Neural cell (in vitro differentiated cells): ENCODE data around the gene DDA1. TPM values are rescaled to one million over a fixed set of nuclear protein-coding genes. Genes with fewer than 3 reads are reported as not detected.

ENCODE experiments used
- H2AFZ ChIP-seq: fragments of 200-600, 300-800 bp; sonication (generic), shearing (Covaris generic); 2 replicates; pipeline ENCODE4 v1.6.0; 2014; ENCODE audit warnings: low read depth, mild to moderate bottlenecking, antibody characterized with exemption, low read length, moderate library complexity
- H3F3A ChIP-seq: fragments of 200-600 bp; shearing (Covaris generic); 2 replicates; pipeline ENCODE4 v1.6.1; 2016; ENCODE audit warnings: mild to moderate bottlenecking, moderate library complexity, mixed read lengths, antibody characterized with exemption, low read length; ENCODE audit not compliant: insufficient read depth, poor library complexity, severe bottlenecking
- H3K27ac ChIP-seq: fragments of 200-600, 300-800 bp; sonication (generic), shearing (Covaris generic); 2 replicates; pipeline ENCODE4 v1.5.1; 2014; ENCODE audit warnings: mild to moderate bottlenecking, low read length, moderate library complexity
- H3K27me3 ChIP-seq: fragments of 300-800, 200-600 bp; sonication (generic), shearing (Covaris generic); 2 replicates; pipeline ENCODE4 v1.6.0; 2014; ENCODE audit warnings: mild to moderate bottlenecking, low read depth, low read length, moderate library complexity; ENCODE audit not compliant: insufficient read depth
- H3K36me3 ChIP-seq: fragments of 300-800, 200-600 bp; sonication (generic), shearing (Covaris generic); 2 replicates; pipeline ENCODE4 v1.5.1; 2014; ENCODE audit warnings: mild to moderate bottlenecking, antibody characterized with exemption, low read length, moderate library complexity; ENCODE audit not compliant: insufficient read depth
- H3K4me2 ChIP-seq: fragments of 300-800, 200-600 bp; sonication (generic), shearing (Covaris generic); 2 replicates; pipeline ENCODE4 v1.6.0; 2014; ENCODE audit warnings: mild to moderate bottlenecking, low read length
- H3K4me3 ChIP-seq: fragments of 300-800, 200-600 bp; sonication (generic), shearing (Covaris generic); 2 replicates; pipeline ENCODE4 v1.5.1; 2014; ENCODE audit warnings: mild to moderate bottlenecking, low read length, moderate library complexity
- H3K79me2 ChIP-seq: fragments of 200-600 bp; shearing (Covaris generic); replicated peaks from 2 replicates; pipeline ENCODE4 v1.6.0; 2014; ENCODE audit warnings: mild to moderate bottlenecking, low read length, moderate library complexity; ENCODE audit not compliant: insufficient read depth
- H3K9ac ChIP-seq: fragments of 300-800, 200-600 bp; sonication (generic), shearing (Covaris generic); 2 replicates; pipeline ENCODE4 v1.6.1; 2016; ENCODE audit warnings: mild to moderate bottlenecking, low read length, mixed read lengths
- H3K9me2 ChIP-seq: fragments of 200-600 bp; shearing (Covaris generic); 2 replicates; pipeline ENCODE4 v1.6.1; 2016; ENCODE audit warnings: mild to moderate bottlenecking, low read length, mixed read lengths; ENCODE audit not compliant: insufficient read depth
- H3K9me3 ChIP-seq: fragments of 200-600, 300-800 bp; sonication (generic), shearing (Covaris generic); 2 replicates; pipeline ENCODE4 v1.6.1; 2016; ENCODE audit warnings: mild to moderate bottlenecking, mixed run types, low read length, moderate library complexity, mixed read lengths
- H4K20me1 ChIP-seq: fragments of 200-600 bp; shearing (Covaris generic); 2 replicates; pipeline ENCODE4 v1.6.1; 2016; ENCODE audit warnings: mild to moderate bottlenecking, mixed run types; ENCODE audit not compliant: insufficient read depth
- EP300 ChIP-seq: fragments of 450-650 bp; conservative IDR thresholded peaks from 2 replicates; pipeline ENCODE4 v1.6.1; 2014; ENCODE audit warnings: antibody characterized with exemption, mild to moderate bottlenecking, moderate library complexity; ENCODE audit not compliant: poor library complexity, severe bottlenecking
- EZH2 ChIP-seq: fragments of 200-600, 300-800 bp; shearing (Covaris generic), sonication (generic); IDR thresholded peaks from 2 replicates; pipeline ENCODE4 v1.6.1; 2014; ENCODE audit warnings: antibody characterized with exemption, low read length, borderline replicate concordance, mild to moderate bottlenecking; ENCODE audit not compliant: insufficient read depth, poor library complexity, severe bottlenecking
- MXI1 ChIP-seq: fragments of 450-650 bp; conservative IDR thresholded peaks from 2 replicates; pipeline ENCODE4 v1.6.1; 2014; ENCODE audit warnings: antibody characterized with exemption, mild to moderate bottlenecking; ENCODE audit not compliant: poor library complexity, severe bottlenecking
- POLR2AphosphoS5 ChIP-seq: IDR thresholded peaks from 2 replicates; pipeline ENCODE4 v1.6.1; 2012
- RAD21 ChIP-seq: fragments of 450-650 bp; conservative IDR thresholded peaks from 2 replicates; pipeline ENCODE4 v1.6.1; 2014; ENCODE audit warnings: antibody characterized with exemption, mild to moderate bottlenecking, moderate library complexity
- SMC3 ChIP-seq: fragments of 450-650 bp; conservative IDR thresholded peaks from 2 replicates; pipeline ENCODE4 v1.6.1; 2014; ENCODE audit warnings: antibody characterized with exemption, mild to moderate bottlenecking, moderate library complexity; ENCODE audit not compliant: poor library complexity
- TAF1 ChIP-seq: IDR thresholded peaks from 2 replicates; pipeline ENCODE4 v1.6.1; 2012; ENCODE audit warnings: low read depth
- polyA plus RNA-seq: library from polyadenylated mRNA; depleted of rRNA; stranded (reverse); fragments of >200 nt; gene quantifications from 2 replicates; pipeline ENCODE4 v1.2.3, GENCODE V29; 2014
- TF ChIP-seq, protein P1 (sequence below): fragments of 450-650 bp; IDR thresholded peaks from 2 replicates; pipeline ENCODE4 v1.5.1; 2014; ENCODE audit warnings: antibody characterized with exemption, mild to moderate bottlenecking, moderate library complexity; ENCODE audit not compliant: poor library complexity, severe bottlenecking
- TF ChIP-seq, protein P2 (sequence below): IDR thresholded peaks from 2 replicates; pipeline ENCODE4 v1.6.1; 2012; ENCODE audit warnings: borderline replicate concordance

DDA1 gene
- polyA plus RNA-seq, 1 donor from 2014 or later: 25.4 TPM

DNA sequence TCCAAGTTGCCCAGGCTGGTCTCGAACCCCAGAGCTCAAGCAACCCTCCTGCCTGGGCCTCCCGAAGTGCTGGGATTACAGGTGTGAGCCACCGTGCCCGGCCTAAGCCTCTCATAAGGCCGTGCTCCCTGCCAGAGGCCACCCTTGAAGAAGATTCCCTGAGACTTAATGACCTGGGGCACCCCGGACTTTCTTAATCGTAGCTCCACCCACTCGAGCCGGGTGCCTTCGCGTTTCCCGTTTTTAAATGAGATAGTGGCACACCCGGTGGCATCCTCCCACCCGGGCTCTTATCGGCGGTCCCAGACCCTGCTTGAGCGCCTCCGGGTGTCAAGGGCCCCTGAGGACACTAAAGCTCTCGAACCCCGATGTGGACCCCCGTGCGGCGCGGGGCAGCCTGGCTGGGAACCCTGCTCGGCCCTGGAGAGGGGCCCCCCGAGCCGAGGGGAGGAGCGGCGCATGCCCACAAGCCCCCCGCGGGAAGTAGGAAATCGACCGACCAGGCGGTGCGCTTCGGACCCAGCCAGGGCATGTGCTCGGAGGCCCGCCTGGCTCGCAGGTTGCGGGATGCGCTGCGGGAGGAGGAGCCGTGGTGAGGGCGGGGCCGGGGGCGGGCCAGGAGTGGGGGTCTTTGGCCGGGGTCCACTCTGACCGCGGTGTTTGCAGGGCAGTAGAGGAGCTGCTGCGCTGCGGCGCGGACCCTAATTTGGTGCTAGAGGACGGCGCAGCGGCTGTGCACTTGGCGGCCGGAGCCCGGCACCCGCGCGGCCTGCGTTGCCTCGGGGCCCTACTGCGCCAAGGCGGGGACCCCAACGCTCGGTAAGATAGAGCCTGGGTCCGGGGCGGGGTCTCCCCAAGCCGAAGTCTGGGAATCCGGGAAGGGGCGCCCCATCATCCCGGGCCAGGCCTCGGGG lies 27.7 kb upstream of the DDA1 start, which contains the start of gene ANKLE1:
Gene ANKLE1, plus strand, starts transcription at position 511 of the 914 bp plus-strand sequence. Its CDS starts 20 bp downstream, at position 531.
- no peaks in the 10 kb centered on the region for H3K79me2 ChIP-seq

DNA sequence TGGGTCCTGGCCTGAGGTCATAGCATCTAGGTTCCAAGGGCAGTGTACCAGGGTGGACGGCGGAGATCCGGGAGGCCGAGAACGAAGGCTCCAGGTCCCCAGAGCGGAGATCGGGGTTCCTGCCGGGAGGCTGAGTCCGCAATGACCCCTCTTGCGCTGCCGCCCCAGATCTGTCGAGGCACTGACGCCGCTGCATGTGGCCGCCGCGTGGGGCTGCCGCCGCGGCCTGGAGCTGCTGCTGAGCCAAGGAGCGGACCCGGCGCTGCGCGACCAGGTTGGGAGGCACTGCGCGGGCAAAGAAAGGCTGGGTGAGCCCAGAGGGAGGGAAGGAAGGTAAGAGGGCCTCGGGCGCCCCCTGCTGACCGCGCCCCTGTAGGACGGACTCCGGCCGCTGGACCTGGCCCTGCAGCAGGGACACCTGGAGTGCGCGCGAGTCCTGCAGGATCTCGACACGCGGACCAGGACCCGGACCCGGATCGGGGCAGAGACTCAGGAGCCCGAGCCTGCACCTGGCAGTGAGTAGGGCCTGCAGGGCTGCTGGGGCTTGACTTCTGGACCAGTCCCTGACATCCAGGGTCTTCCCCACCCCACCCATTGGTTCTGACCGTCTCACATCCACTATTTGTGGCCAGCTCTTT lies 26.8 kb upstream of the DDA1 start:
- Histone ChIP-seq H3K4me2 (no peak overlapping the region), H3K9ac (no peak overlapping the region), H3K27ac (no peak overlapping the region), H3F3A (no peaks in the 10 kb centered on the region), H3K4me3 (peak overlapping the region; percentile 38), H4K20me1 (no peaks in the 10 kb centered on the region), H3K9me3 (no peaks in the 10 kb centered on the region), H3K9me2 (no peaks in the 10 kb centered on the region), H3K36me3 (no peaks in the 10 kb centered on the region), H3K27me3 (peaks cover 12% of the 10 kb centered on the region), H2AFZ (no peak overlapping the region), H3K79me2 (no peaks in the 10 kb centered on the region)
- TF ChIP-seq RAD21: peak; percentile 74
- TF ChIP-seq TAF1: no peak
- TF ChIP-seq EP300: no peak
- peak; percentile 75 for TF ChIP-seq SMC3
- TF ChIP-seq, protein P1, sequence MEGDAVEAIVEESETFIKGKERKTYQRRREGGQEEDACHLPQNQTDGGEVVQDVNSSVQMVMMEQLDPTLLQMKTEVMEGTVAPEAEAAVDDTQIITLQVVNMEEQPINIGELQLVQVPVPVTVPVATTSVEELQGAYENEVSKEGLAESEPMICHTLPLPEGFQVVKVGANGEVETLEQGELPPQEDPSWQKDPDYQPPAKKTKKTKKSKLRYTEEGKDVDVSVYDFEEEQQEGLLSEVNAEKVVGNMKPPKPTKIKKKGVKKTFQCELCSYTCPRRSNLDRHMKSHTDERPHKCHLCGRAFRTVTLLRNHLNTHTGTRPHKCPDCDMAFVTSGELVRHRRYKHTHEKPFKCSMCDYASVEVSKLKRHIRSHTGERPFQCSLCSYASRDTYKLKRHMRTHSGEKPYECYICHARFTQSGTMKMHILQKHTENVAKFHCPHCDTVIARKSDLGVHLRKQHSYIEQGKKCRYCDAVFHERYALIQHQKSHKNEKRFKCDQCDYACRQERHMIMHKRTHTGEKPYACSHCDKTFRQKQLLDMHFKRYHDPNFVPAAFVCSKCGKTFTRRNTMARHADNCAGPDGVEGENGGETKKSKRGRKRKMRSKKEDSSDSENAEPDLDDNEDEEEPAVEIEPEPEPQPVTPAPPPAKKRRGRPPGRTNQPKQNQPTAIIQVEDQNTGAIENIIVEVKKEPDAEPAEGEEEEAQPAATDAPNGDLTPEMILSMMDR: peak; percentile 79
- no peak for TF ChIP-seq EZH2
- peak; percentile 15 for TF ChIP-seq MXI1
- TF ChIP-seq, protein P2, sequence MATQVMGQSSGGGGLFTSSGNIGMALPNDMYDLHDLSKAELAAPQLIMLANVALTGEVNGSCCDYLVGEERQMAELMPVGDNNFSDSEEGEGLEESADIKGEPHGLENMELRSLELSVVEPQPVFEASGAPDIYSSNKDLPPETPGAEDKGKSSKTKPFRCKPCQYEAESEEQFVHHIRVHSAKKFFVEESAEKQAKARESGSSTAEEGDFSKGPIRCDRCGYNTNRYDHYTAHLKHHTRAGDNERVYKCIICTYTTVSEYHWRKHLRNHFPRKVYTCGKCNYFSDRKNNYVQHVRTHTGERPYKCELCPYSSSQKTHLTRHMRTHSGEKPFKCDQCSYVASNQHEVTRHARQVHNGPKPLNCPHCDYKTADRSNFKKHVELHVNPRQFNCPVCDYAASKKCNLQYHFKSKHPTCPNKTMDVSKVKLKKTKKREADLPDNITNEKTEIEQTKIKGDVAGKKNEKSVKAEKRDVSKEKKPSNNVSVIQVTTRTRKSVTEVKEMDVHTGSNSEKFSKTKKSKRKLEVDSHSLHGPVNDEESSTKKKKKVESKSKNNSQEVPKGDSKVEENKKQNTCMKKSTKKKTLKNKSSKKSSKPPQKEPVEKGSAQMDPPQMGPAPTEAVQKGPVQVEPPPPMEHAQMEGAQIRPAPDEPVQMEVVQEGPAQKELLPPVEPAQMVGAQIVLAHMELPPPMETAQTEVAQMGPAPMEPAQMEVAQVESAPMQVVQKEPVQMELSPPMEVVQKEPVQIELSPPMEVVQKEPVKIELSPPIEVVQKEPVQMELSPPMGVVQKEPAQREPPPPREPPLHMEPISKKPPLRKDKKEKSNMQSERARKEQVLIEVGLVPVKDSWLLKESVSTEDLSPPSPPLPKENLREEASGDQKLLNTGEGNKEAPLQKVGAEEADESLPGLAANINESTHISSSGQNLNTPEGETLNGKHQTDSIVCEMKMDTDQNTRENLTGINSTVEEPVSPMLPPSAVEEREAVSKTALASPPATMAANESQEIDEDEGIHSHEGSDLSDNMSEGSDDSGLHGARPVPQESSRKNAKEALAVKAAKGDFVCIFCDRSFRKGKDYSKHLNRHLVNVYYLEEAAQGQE: no peak
- TF ChIP-seq POLR2AphosphoS5: no peak

More for the DNA sequence above, 27.7 kb upstream of the DDA1 start, which contains the start of gene ANKLE1:
- no peaks in the 10 kb centered on the region for H4K20me1 ChIP-seq
- H3K9me3 ChIP-seq: no peaks in the 10 kb centered on the region
- H3F3A ChIP-seq: no peaks in the 10 kb centered on the region
- H3K4me2 ChIP-seq: no peak within 1 kb of the TSS
- H3K27me3 ChIP-seq: peaks cover 12% of the 10 kb centered on the region
- H3K9ac ChIP-seq: no peak within 1 kb of the TSS
- H3K9me2 ChIP-seq: no peaks in the 10 kb centered on the region
- no peak within 1 kb of the TSS for H3K27ac ChIP-seq
- no peak within 1 kb of the TSS for H2AFZ ChIP-seq
- peak within 1 kb of the TSS; percentile 38 for H3K4me3 ChIP-seq
- H3K36me3 ChIP-seq: no peaks in the 10 kb centered on the region
- TF ChIP-seq, protein P2: no peak
- no peak for TF ChIP-seq SMC3
